NB4 (cell line): ENCODE measurements around the gene HS6ST1.
A peak's percentile ranks its signal among the peaks of the same experiment; 100 is the strongest.

ENCODE experiments used
- DNase-seq: peaks from one replicate; pipeline ENCODE4 v3.0.0; 2010; ENCODE audit warnings: low read depth
- H3K4me3 ChIP-seq: one replicate; pipeline ENCODE4 v1.5.1; 2011; ENCODE audit warnings: mild to moderate bottlenecking, low read depth, low read length, moderate library complexity
- CTCF ChIP-seq: IDR thresholded peaks from one replicate; pipeline ENCODE4 v1.5.1; 2012; ENCODE audit warnings: low read depth, low read length
- MAX ChIP-seq: IDR thresholded peaks from 2 replicates; pipeline ENCODE4 v1.6.1; 2011; ENCODE audit warnings: low read depth, low read length
- MYC ChIP-seq: IDR thresholded peaks from 2 replicates; pipeline ENCODE4 v1.6.1; 2011; ENCODE audit warnings: low read depth, low read length
- POLR2A ChIP-seq: IDR thresholded peaks from 2 replicates; pipeline ENCODE4 v1.6.1; 2011; ENCODE audit warnings: mild to moderate bottlenecking; ENCODE audit not compliant: insufficient read length; ENCODE audit errors: extremely low read depth

HS6ST1 gene

GRCh38 chr2:128359841-128360240, 41.2 kb upstream of the HS6ST1 start:
- no peak for TF ChIP-seq MAX
- TF ChIP-seq MYC: no peak
- DNase-seq: no peak
- no peak overlapping the region for H3K4me3 ChIP-seq

- no peak for TF ChIP-seq MAX
- no peak for TF ChIP-seq CTCF
- TF ChIP-seq POLR2A: no peak
- no peak for TF ChIP-seq MYC
- H3K4me3 ChIP-seq: no peak overlapping the region
- no peak for DNase-seq
These were observed 40.5 kb upstream of the HS6ST1 start for GRCh38 chr2:128358941-128359731.

- no peak for TF ChIP-seq MYC
- no peak for TF ChIP-seq MAX
- no peak for TF ChIP-seq POLR2A
- no peak for TF ChIP-seq CTCF
- no peak for DNase-seq
- no peak overlapping the region for H3K4me3 ChIP-seq
These were observed 39.1 kb upstream of the HS6ST1 start for GRCh38 chr2:128357506-128358370.

GRCh38 chr2:128356127-128356526, 37.5 kb upstream of the HS6ST1 start:
- no peak for DNase-seq
- TF ChIP-seq MAX (no peak), CTCF (no peak), POLR2A (no peak)
- no peak overlapping the region for H3K4me3 ChIP-seq

- DNase-seq: peak; percentile 42
- TF ChIP-seq MYC: no peak
- no peak for TF ChIP-seq POLR2A
- no peak for TF ChIP-seq MAX
- no peak for TF ChIP-seq CTCF
- H3K4me3 ChIP-seq: no peak overlapping the region
These were observed 36.2 kb upstream of the HS6ST1 start for GRCh38 chr2:128354726-128355470.
